ENCODE results near the gene TP73.

GRCh38 chr1:3779265-3779911, 127.1 kb downstream of the TP73 start:
- no peak for TF ChIP-seq YY1 (IDR thresholded peaks at IDR 0.05; ENCODE audit: insufficient read depth, insufficient read length)
- TF ChIP-seq SUZ12 (IDR thresholded peaks at IDR 0.05; ENCODE audit: extremely low read depth, insufficient read depth, insufficient read length) = no peak
- no peak for TF ChIP-seq ZNF274 (IDR thresholded peaks at IDR 0.05; ENCODE audit: low read depth, low read length)
